HG03097 (cell line): ENCODE measurements around the gene ATP6V0A4.

Experiments used
- ATAC-seq: cut with Tn5 transposase; IDR thresholded peaks from one replicate; pipeline ENCODE4 v1.9.1; 2021; ENCODE audit not compliant: unreplicated experiment, low FRiP score

ATP6V0A4 gene

GRCh38 chr7:138665249-138665648 is 132.7 kb downstream of the ATP6V0A4 start:
- no peak for ATAC-seq

- ATAC-seq = no peak
Observed at GRCh38 chr7:138663725-138664710, 134.0 kb downstream of the ATP6V0A4 start.

- ATAC-seq = no peak
Observed at GRCh38 chr7:138662991-138663320, 135.0 kb downstream of the ATP6V0A4 start.

DNA sequence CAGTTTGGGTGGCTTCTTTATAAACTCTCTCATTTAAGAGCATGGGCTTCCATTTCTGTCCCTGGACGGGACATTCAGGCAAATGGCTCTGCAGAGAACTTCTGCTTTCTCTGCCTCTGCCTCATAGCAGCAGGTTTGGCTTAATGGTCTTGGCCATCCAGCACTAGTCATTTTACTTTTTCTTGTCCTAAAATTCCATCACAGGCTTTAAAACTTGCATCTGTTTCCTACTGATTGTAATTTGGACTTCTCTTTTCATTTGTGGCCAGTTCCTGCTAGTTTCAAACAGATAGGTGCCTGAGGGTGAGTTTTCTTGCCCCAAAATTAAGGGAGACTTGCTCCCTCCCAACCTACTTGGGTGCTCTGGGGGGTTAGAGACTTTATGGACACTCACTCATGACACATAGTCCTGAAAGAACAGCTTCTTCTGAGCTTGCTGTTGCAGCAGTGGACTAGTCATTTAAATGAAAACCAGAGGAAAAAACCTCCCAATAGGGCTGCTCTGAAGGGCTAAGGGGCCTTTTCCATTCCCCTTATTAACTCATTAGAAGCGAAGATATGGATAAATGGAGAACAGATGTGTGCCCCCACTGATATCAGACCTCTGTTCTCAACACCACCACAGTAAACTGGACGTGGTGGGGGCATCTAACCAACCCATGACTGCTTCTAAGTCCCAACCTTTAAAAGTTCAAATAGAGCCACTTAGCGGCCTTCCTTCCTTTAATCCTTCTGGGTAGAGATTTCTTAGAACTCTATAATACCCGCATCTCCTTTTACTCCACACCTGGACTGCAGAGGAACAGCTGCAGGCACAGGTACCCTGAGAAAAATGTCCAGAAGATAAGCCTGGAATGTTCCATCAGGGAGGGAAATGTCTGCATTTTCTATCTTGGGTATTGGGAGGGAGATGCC is 135.7 kb downstream of the ATP6V0A4 start:
- ATAC-seq = no peak

DNA sequence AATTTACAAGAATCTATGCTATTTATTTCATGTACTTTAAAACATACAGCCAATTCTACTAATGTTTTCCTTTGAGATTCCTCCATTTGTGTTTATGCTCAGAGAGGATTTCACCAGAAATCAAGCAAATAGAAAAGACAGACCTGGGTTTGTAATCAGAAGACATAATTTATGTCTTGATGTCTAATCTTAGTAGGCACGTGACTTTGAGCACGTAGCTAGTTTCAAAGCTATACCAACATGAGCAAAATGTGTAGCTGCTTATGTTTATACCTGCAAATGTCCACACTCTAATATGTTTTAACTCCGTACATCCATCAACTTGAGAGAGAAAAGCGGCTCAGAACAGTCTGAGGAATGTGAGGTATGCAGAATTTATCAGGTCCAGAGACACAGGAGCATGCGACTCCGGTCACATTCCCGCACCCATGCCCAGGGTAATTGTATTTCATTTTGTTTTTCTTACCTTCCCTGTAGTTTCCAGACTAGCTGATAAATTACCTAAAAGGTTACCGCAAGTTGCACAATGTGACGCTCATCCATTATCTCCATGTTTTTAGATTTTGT is 136.8 kb downstream of the ATP6V0A4 start:
- ATAC-seq = no peak

GRCh38 chr7:138658889-138659288 is 139.1 kb downstream of the ATP6V0A4 start:
- no peak for ATAC-seq

DNA sequence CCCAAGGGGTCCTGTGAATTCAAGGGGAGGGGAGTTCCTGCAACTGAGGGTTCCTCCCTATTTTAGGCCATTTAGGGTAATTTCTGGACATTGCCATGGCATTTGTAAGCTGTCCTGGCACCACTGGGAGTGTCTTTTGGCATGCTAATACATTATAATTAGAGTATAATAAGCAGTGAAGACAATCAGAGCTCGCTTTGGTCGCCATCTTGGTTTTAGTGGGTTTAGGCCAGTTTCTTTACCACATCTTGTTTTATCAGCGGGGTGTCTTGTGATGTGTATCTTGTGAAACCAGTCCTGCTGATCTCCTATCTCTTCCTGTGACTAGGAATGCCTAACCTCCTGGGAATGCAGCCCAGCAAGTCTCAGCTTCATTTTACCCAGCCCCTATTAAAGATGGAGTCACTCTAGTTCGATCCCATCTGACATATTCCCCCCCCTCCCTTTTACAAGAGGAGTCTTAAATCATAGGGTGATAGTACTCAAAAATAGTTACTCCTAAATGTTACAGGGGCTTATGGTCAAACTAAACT is 140.1 kb downstream of the ATP6V0A4 start:
- ATAC-seq = no peak

GRCh38 chr7:138656952-138657351 is 141.0 kb downstream of the ATP6V0A4 start:
- ATAC-seq = no peak
